K562 (cell line): ENCODE measurements around the gene ARHGAP30. TPM values are rescaled to one million over a fixed set of nuclear protein-coding genes. Genes with fewer than 3 reads are reported as not detected.

Source experiments
- ARID4B ChIP-seq: sonication (generic); formaldehyde crosslinking; IDR thresholded peaks from 2 replicates; pipeline ENCODE4 v1.8.0; 2022; ENCODE audit warnings: mild to moderate bottlenecking, missing genetic modification reagents
- E2F4 ChIP-seq: sonication (generic); formaldehyde crosslinking; IDR thresholded peaks from 2 replicates; pipeline ENCODE4 v1.8.0; 2022; ENCODE audit warnings: mild to moderate bottlenecking, low read depth, missing genetic modification reagents
- FOXJ3 ChIP-seq: sonication (generic); formaldehyde crosslinking; IDR thresholded peaks from 2 replicates; pipeline ENCODE4 v1.4.0; 2020; ENCODE audit warnings: mild to moderate bottlenecking, missing genetic modification reagents
- GABPA ChIP-seq: fragments of 200-800 bp; sonication (Bioruptor generic); conservative IDR thresholded peaks from 2 replicates; pipeline ENCODE4 v1.6.1; 2016; ENCODE audit warnings: low read depth, missing genetic modification characterization, missing compliant biosample characterization
- KLF16 ChIP-seq: IDR thresholded peaks from 2 replicates; pipeline ENCODE4 v1.6.1; 2016; ENCODE audit warnings: antibody characterized with exemption
- NBN ChIP-seq: fragments of 450-650 bp; IDR thresholded peaks from 2 replicates; pipeline ENCODE4 v1.6.1; 2016; ENCODE audit warnings: low read depth, mild to moderate bottlenecking
- NCOA6 ChIP-seq: fragments of 450-650 bp; IDR thresholded peaks from 2 replicates; pipeline ENCODE4 v1.6.1; 2017; ENCODE audit warnings: mild to moderate bottlenecking
- NFATC3 ChIP-seq: fragments of 450-650 bp; IDR thresholded peaks from 2 replicates; pipeline ENCODE4 v1.6.1; 2017; ENCODE audit warnings: mild to moderate bottlenecking
- PCBP2 ChIP-seq: fragments of 200-400 bp; formaldehyde crosslinking; IDR thresholded peaks from 2 replicates; pipeline ENCODE4 v1.6.1; 2018; ENCODE audit warnings: low read length, low read depth, mild to moderate bottlenecking, moderate library complexity; ENCODE audit not compliant: poor library complexity, severe bottlenecking
- PHF20 ChIP-seq: fragments of 450-650 bp; IDR thresholded peaks from 2 replicates; pipeline ENCODE4 v1.6.1; 2018; ENCODE audit not compliant: partially characterized antibody
- POLR2B ChIP-seq: fragments of 450-650 bp; IDR thresholded peaks from 2 replicates; pipeline ENCODE4 v1.6.1; 2018; ENCODE audit warnings: low read depth; ENCODE audit not compliant: partially characterized antibody
- POLR2H ChIP-seq: IDR thresholded peaks from 2 replicates; pipeline ENCODE4 v1.6.1; 2016; ENCODE audit warnings: missing genetic modification characterization, low read depth, mild to moderate bottlenecking, control low read depth, missing compliant biosample characterization, moderate library complexity
- SFPQ ChIP-seq: fragments of 200-400 bp; formaldehyde crosslinking; IDR thresholded peaks from 2 replicates; pipeline ENCODE4 v1.6.1; 2017; ENCODE audit warnings: mild to moderate bottlenecking, low read depth, low read length, moderate library complexity
- SOX6 ChIP-seq: fragments of 450-650 bp; IDR thresholded peaks from 2 replicates; pipeline ENCODE4 v1.6.1; 2014; ENCODE audit warnings: mild to moderate bottlenecking
- TCF15 ChIP-seq: fragments of 250-450 bp; sonication (Bioruptor Pico); IDR thresholded peaks from 2 replicates; pipeline ENCODE4 v1.8.0; 2022; ENCODE audit warnings: moderate library complexity, mild to moderate bottlenecking, inconsistent platforms
- ZBED1 ChIP-seq: IDR thresholded peaks from 2 replicates; pipeline ENCODE4 v1.6.1; 2014
- ZBTB2 ChIP-seq: fragments of 450-650 bp; IDR thresholded peaks from 2 replicates; pipeline ENCODE4 v1.6.1; 2016; ENCODE audit warnings: antibody characterized with exemption
- ZBTB7A ChIP-seq: IDR thresholded peaks from 2 replicates; pipeline ENCODE4 v1.6.1; 2011; ENCODE audit warnings: low read depth, mild to moderate bottlenecking, low read length, moderate library complexity, borderline replicate concordance; ENCODE audit not compliant: control insufficient read depth
- ZNF316 ChIP-seq: fragments of 450-650 bp; IDR thresholded peaks from 2 replicates; pipeline ENCODE4 v1.6.1; 2016
- polyA plus RNA-seq, 8 experiments: library from polyadenylated mRNA; depleted of rRNA in 4 of 8; stranded (reverse) in 5 of 8; unstranded in 3 of 8; fragments of >200 nt; fragmentation: Nextera tagmentation in 2 of 8; fragmentation: Illumina TruSeq in 1 of 8; extraction: Ambion mirVana in 2 of 8; extraction: Trizol in 1 of 8; gene quantifications; 2 replicates each; pipeline versions ENCODE4 v1.2.1 to v1.2.3, GENCODE V29; 2011 to 2014; ENCODE audit warnings: inconsistent platforms in 1 of 8, missing spikeins in 1 of 8
- total RNA-seq, 7 experiments: library from RNA; depleted of rRNA in 6 of 7; stranded (reverse); fragments of >200 nt in 6 of 7; fragmentation: Illumina TruSeq in 2 of 7; extraction: Trizol in 2 of 7; gene quantifications; 2 replicates each; pipeline versions ENCODE4 v1.2.1 to v1.2.3, GENCODE V29; 2011 to 2021; ENCODE audit warnings: low replicate concordance in 1 of 7

Gene ARHGAP30
- total and polyA plus RNA-seq, 9 of the 15 experiments (the other 6 are each of a cell fraction or from before 2014, with no cell fraction given): 0.01 to 0.73 (median 0.12) TPM

- TF ChIP-seq GABPA (peak; percentile 94), FOXJ3 (CRISPR knock-in tag) (no peak), SOX6 (peak; percentile 91), PHF20 (peak; percentile 56), ZBTB7A (peak; percentile 70; the same call in 1 of the 2 replicates), NCOA6 (0 out of 2 replicates have a peak, but pooled peaks have one; percentile 18), ZBTB2 (peak; percentile 83; the same call in 1 of the 2 replicates), TCF15 (CRISPR knock-in tag) (no peak), E2F4 (CRISPR knock-in tag) (no peak), PCBP2 (no peak), POLR2H (tag) (peak; percentile 69), SFPQ (no peak), KLF16 (peak; percentile 86), NBN (peak; percentile 88), ZNF316 (peak; percentile 26; the same call in 1 of the 2 replicates), ZBED1 (peak; percentile 82; the same call in 1 of the 2 replicates), POLR2B (peak; percentile 51), ARID4B (peak; percentile 85), NFATC3 (0 out of 2 replicates have a peak, but pooled peaks have one; percentile 40)
- TF ChIP-seq, all 486 proteins: peak for 186
Observed at GRCh38 chr1:161013488-161014230, 56.0 kb downstream of the ARHGAP30 start (continued).
